Tibial nerve (tissue), 4 donors: ENCODE results near the gene RHBDL1. TPM values are rescaled to one million over a fixed set of nuclear protein-coding genes. Genes with fewer than 3 reads are reported as not detected.
A peak's percentile ranks its signal among the peaks of the same experiment; 100 is the strongest.

ENCODE experiments used
- DNase-seq, 2 donors: peaks; one replicate each; pipeline ENCODE4 v3.0.0-alpha.2; 2019; ENCODE audit warnings: low spot score in 2 of 2
- H3K27ac ChIP-seq, 4 donors: fragments of 200-600 bp; sonication (generic) in 3 of 4; one replicate each; pipeline ENCODE4 v1.5.1; 2017 to 2019; ENCODE audit warnings: mild to moderate bottlenecking in 1 of 4
- H3K27me3 ChIP-seq, 2 donors: fragments of 200-600 bp; sonication (generic) in 1 of 2; one replicate each; pipeline versions ENCODE4 v1.5.1 to v1.6.0; 2017 to 2019
- H3K36me3 ChIP-seq, 3 donors: fragments of 200-600 bp; sonication (generic); one replicate each; pipeline ENCODE4 v1.5.1; 2018 to 2019
- H3K4me1 ChIP-seq, 4 donors: fragments of 200-600 bp; sonication (generic) in 3 of 4; one replicate each; pipeline ENCODE4 v1.5.1; 2017 to 2019
- H3K4me3 ChIP-seq, 4 donors: fragments of 200-600 bp; sonication (generic) in 3 of 4; one replicate each; pipeline ENCODE4 v1.5.1; 2017 to 2019; ENCODE audit warnings: mild to moderate bottlenecking in 1 of 4, moderate library complexity in 1 of 4
- H3K9me3 ChIP-seq, 4 donors: fragments of 200-600 bp; sonication (generic) in 3 of 4; one replicate each; pipeline ENCODE4 v1.5.1; 2017 to 2019
- CTCF ChIP-seq, 5 experiments: fragments of 200-600 bp in 3 of 5; fragments of 450-650 bp in 2 of 5; sonication (generic) in 3 of 5; IDR thresholded peaks; one replicate each; pipeline ENCODE4 v1.5.1; 2016 to 2019; ENCODE audit warnings: antibody characterized with exemption in 5 of 5, mild to moderate bottlenecking in 3 of 5, moderate library complexity in 2 of 5
- EP300 ChIP-seq, 2 donors: sonication (generic); formaldehyde crosslinking; IDR thresholded peaks; one replicate each; pipeline ENCODE4 v1.6.1; 2017; ENCODE audit warnings: antibody characterized with exemption in 2 of 2, mild to moderate bottlenecking in 1 of 2
- POLR2A ChIP-seq, 2 donors: fragments of 450-650 bp; IDR thresholded peaks; one replicate each; pipeline ENCODE4 v1.6.1; 2017; ENCODE audit warnings: antibody characterized with exemption in 2 of 2, mild to moderate bottlenecking in 2 of 2, moderate library complexity in 2 of 2
- WGBS, 2 donors: methylation state at CpG; one replicate each; pipeline ENCODE4 v1.1.5; 2018; 5-methylcytosine and 5-hydroxymethylcytosine counted together
- total RNA-seq, 4 donors: library from RNA; depleted of rRNA; stranded (reverse); fragments of >200 nt; gene quantifications; one replicate each; pipeline ENCODE4 v1.1.0, GENCODE V29; 2016

The RHBDL1 gene
- total RNA-seq, 4 donors from 2014 or later: 0.90 to 3.5 (median 1.9) TPM

- Histone ChIP-seq H3K4me1 (peaks cover 0 to 77% (median 47%) of the 10 kb centered on the region in 4 donors), H3K27ac (peak overlapping the region in 3 of 4 donors; percentile 60 to 88 (median 88)), H3K4me3 (no peak overlapping the region), H3K27me3 (no peaks in the 10 kb centered on the region), H3K36me3 (no peaks in the 10 kb centered on the region), H3K9me3 (no peaks in the 10 kb centered on the region)
- WGBS, 2 donors: 57 to 85% methylated on average over 6 to 8 of the region's 9 CpGs
- no peak for DNase-seq
- TF ChIP-seq POLR2A (IDR thresholded peaks at IDR 0.05) (no peak), EP300 (IDR thresholded peaks at IDR 0.05) (no peak), CTCF (IDR thresholded peaks at IDR 0.05) (no peak)
Observed at GRCh38 chr16:718389-718788, 42.9 kb downstream of the RHBDL1 start.

- no peak for DNase-seq
- TF ChIP-seq CTCF (IDR thresholded peaks at IDR 0.05) (no peak), EP300 (IDR thresholded peaks at IDR 0.05) (no peak), POLR2A (IDR thresholded peaks at IDR 0.05) (no peak)
- peak overlapping the region in 2 of 4 donors; percentile 88 for H3K27ac ChIP-seq
- H3K9me3 ChIP-seq: no peaks in the 10 kb centered on the region
- peaks cover 0 to 75% (median 47%) of the 10 kb centered on the region in 4 donors for H3K4me1 ChIP-seq
- no peaks in the 10 kb centered on the region for H3K27me3 ChIP-seq
- 62 to 77% methylated on average over 6 of the region's 6 CpGs for WGBS, 2 donors
- H3K4me3 ChIP-seq: no peak overlapping the region
- H3K36me3 ChIP-seq: no peaks in the 10 kb centered on the region
Observed at GRCh38 chr16:718922-719321, 43.5 kb downstream of the RHBDL1 start.

GRCh38 chr16:719815-720446 lies 44.5 kb downstream of the RHBDL1 start:
- H3K27me3 ChIP-seq: no peaks in the 10 kb centered on the region
- DNase-seq: no peak
- TF ChIP-seq POLR2A (IDR thresholded peaks at IDR 0.05) (no peak), EP300 (IDR thresholded peaks at IDR 0.05) (no peak), CTCF (IDR thresholded peaks at IDR 0.05) (no peak)
- peak overlapping the region; percentile 65 to 91 (median 81) for H3K4me3 ChIP-seq
- H3K9me3 ChIP-seq: no peaks in the 10 kb centered on the region
- H3K4me1 ChIP-seq: peaks cover 0 to 66% (median 41%) of the 10 kb centered on the region in 4 donors
- no peaks in the 10 kb centered on the region for H3K36me3 ChIP-seq
- H3K27ac ChIP-seq: peak overlapping the region; percentile 72 to 93 (median 88)
- 6 to 11% methylated on average over 15 to 16 of the region's 16 CpGs for WGBS, 2 donors

DNA sequence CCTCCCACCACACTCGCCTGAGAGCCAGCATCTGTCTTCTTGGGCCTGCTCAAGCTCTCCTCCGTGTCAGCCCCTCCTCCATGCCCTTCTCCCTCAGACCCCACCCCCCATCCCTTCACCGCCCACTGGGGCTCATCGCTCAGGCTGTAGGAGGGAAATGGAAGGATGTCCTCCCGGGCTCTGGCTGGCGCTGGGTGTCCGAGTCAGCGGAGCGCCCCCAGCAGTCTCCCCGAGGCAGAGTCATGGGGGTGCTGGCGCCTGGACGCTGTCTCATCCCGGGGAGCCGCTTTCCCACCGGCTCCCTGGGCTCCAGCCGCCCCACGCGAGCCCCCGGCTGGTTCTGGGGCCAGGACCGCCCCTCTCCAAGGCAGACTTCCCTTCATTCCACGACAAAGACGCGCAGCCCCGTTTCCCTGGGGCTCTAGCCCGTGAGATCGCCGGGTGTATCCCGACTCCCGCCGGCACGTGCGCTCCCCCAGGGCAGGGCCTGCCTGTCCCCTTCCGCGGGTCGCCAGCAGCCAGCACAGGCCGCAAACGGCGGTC lies 45.0 kb downstream of the RHBDL1 start:
- Histone ChIP-seq H3K27ac (peak overlapping the region; percentile 72 to 93 (median 88)), H3K36me3 (no peaks in the 10 kb centered on the region), H3K9me3 (no peaks in the 10 kb centered on the region), H3K27me3 (no peaks in the 10 kb centered on the region), H3K4me1 (peaks cover 0 to 62% (median 41%) of the 10 kb centered on the region in 4 donors), H3K4me3 (peak overlapping the region; percentile 65 to 91 (median 81))
- WGBS, 2 donors: 0 to 1% methylated on average over 19 to 37 of the region's 38 CpGs
- no peak for TF ChIP-seq POLR2A (IDR thresholded peaks at IDR 0.05)
- peak in 1 of 2 donors; percentile 47 for TF ChIP-seq EP300 (IDR thresholded peaks at IDR 0.05)
- TF ChIP-seq CTCF (IDR thresholded peaks at IDR 0.05): peak in 1 of 5 experiments; percentile 5
- DNase-seq: no peak
